Fibroblast of lung (primary cell): ENCODE results near the gene KCNG3. TPM values are rescaled to one million over a fixed set of nuclear protein-coding genes. Genes with fewer than 3 reads are reported as not detected.

Source experiments
- DNase-seq, 2 donors: peaks; one replicate each; pipeline versions ENCODE4 v3.0.0 to v3.0.0-alpha.2; 2010; ENCODE audit warnings: low read depth in 2 of 2
- H2AFZ ChIP-seq: 2 replicates; pipeline ENCODE4 v1.5.1; 2012; ENCODE audit warnings: low read length, control low read depth, inconsistent platforms
- H3K27ac ChIP-seq: 2 replicates; pipeline ENCODE4 v1.5.1; 2011; ENCODE audit warnings: low read length, control low read depth; ENCODE audit not compliant: insufficient read depth
- H3K27me3 ChIP-seq: 2 replicates; pipeline ENCODE4 v1.5.1; 2011; ENCODE audit warnings: mild to moderate bottlenecking, low read length; ENCODE audit not compliant: control insufficient read depth, insufficient read depth
- H3K36me3 ChIP-seq: 2 replicates; pipeline ENCODE4 v1.5.1; 2011; ENCODE audit warnings: low read length; ENCODE audit not compliant: control insufficient read depth, insufficient read depth
- H3K4me1 ChIP-seq: 2 replicates; pipeline ENCODE4 v1.5.1; 2011; ENCODE audit warnings: low read length; ENCODE audit not compliant: control insufficient read depth, insufficient read depth; ENCODE audit errors: extremely low read depth
- H3K4me2 ChIP-seq: 2 replicates; pipeline ENCODE4 v1.5.1; 2011; ENCODE audit warnings: low read length, control low read depth; ENCODE audit not compliant: insufficient read depth; ENCODE audit errors: extremely low read depth
- H3K4me3 ChIP-seq, 4 experiments: fragments of 200-600 bp in 1 of 4; sonication (generic) in 1 of 4; replicated peaks in 1 of 4; 2 replicates each; pipeline ENCODE4 v1.5.1; 2011 to 2016; ENCODE audit warnings: low read length in 4 of 4, low read depth in 3 of 4, mild to moderate bottlenecking in 3 of 4, control low read depth in 2 of 4, inconsistent platforms in 1 of 4, mixed read lengths in 1 of 4; ENCODE audit not compliant: insufficient read depth in 1 of 4; ENCODE audit errors: control extremely low read depth in 1 of 4
- H3K79me2 ChIP-seq: 2 replicates; pipeline ENCODE4 v1.5.1; 2012; ENCODE audit warnings: mild to moderate bottlenecking, low read length, inconsistent platforms; ENCODE audit not compliant: control insufficient read depth, insufficient read depth
- H3K9ac ChIP-seq: 2 replicates; pipeline ENCODE4 v1.5.1; 2011; ENCODE audit warnings: mild to moderate bottlenecking, low read length, control low read depth; ENCODE audit not compliant: insufficient read depth
- H3K9me3 ChIP-seq: 2 replicates; pipeline ENCODE4 v1.5.1; 2012; ENCODE audit warnings: low read depth, low read length; ENCODE audit not compliant: control insufficient read depth, insufficient read depth
- H4K20me1 ChIP-seq: 2 replicates; pipeline ENCODE4 v1.5.1; 2011; ENCODE audit warnings: low read length; ENCODE audit not compliant: control insufficient read depth, insufficient read depth; ENCODE audit errors: extremely low read depth
- EZH2 ChIP-seq: IDR thresholded peaks from 2 replicates; pipeline ENCODE4 v1.5.1; 2012; ENCODE audit warnings: low read length, control low read depth, mild to moderate bottlenecking; ENCODE audit errors: missing control alignments
- polyA plus RNA-seq, 2 donors: library from polyadenylated mRNA; depleted of rRNA in 1 of 2; stranded (reverse) in 1 of 2; unstranded in 1 of 2; fragments of >200 nt; gene quantifications; 2 replicates each; pipeline ENCODE4 v1.2.1, GENCODE V29; 2011 to 2012; ENCODE audit warnings: missing spikeins in 1 of 2
- total RNA-seq: library from RNA; depleted of rRNA; stranded (reverse); fragments of >200 nt; gene quantifications from 2 replicates; pipeline ENCODE4 v1.2.1, GENCODE V29; 2014
- TF ChIP-seq, protein P1 (sequence below), 2 donors: IDR thresholded peaks in 1 of 2; conservative IDR thresholded peaks in 1 of 2; 1 replicate in 1 of 2; 2 replicates in 1 of 2; pipeline ENCODE4 v1.5.1; 2011 to 2012; ENCODE audit warnings: low read length in 2 of 2, control low read depth in 1 of 2, inconsistent platforms in 1 of 2, low read depth in 1 of 2, mild to moderate bottlenecking in 1 of 2

Gene KCNG3
- total and polyA plus RNA-seq, 2 donors (not counting 1 experiment from before 2014, with no cell fraction given), result 0.01 TPM; not detected in 1

GRCh38 chr2:42519624-42520023 is 25.8 kb upstream of the KCNG3 start:
- no peaks in the 10 kb centered on the region for H3K79me2 ChIP-seq

DNA sequence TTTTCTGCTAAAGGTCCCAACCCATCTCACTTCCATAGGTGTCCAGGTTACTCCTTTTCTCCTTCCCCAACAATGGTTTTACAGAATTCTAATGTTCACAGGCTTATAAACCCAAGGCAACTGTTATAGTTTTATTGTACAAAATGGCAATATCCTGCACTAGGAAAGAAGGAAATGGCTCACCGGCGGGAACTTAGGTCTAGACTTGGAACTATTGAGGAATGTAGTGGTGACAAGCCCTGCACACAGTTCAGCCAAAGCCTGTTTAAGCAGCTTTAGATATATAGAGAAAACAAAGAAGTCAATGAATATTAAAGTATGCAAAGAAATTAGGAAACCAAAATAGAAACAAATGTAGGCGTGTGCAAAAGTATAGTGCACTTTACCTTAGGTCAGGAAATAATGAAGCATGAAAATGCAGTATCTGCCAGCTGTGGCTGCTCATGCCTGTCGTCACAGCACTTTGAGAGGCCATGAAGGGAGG is 22.7 kb upstream of the KCNG3 start:
- H2AFZ ChIP-seq, result no peak overlapping the region
- no peaks in the 10 kb centered on the region for H3K36me3 ChIP-seq
- no peak overlapping the region for H3K4me2 ChIP-seq
- no peaks in the 10 kb centered on the region for H3K4me1 ChIP-seq
- no peak for DNase-seq
- no peak overlapping the region for H3K9ac ChIP-seq
- no peak overlapping the region for H3K4me3 ChIP-seq
- H3K79me2 ChIP-seq, result no peaks in the 10 kb centered on the region
- no peaks in the 10 kb centered on the region for H3K27me3 ChIP-seq
- H3K9me3 ChIP-seq, result no peaks in the 10 kb centered on the region
- no peak overlapping the region for H3K27ac ChIP-seq
- H4K20me1 ChIP-seq, result no peaks in the 10 kb centered on the region
- TF ChIP-seq, protein P1, sequence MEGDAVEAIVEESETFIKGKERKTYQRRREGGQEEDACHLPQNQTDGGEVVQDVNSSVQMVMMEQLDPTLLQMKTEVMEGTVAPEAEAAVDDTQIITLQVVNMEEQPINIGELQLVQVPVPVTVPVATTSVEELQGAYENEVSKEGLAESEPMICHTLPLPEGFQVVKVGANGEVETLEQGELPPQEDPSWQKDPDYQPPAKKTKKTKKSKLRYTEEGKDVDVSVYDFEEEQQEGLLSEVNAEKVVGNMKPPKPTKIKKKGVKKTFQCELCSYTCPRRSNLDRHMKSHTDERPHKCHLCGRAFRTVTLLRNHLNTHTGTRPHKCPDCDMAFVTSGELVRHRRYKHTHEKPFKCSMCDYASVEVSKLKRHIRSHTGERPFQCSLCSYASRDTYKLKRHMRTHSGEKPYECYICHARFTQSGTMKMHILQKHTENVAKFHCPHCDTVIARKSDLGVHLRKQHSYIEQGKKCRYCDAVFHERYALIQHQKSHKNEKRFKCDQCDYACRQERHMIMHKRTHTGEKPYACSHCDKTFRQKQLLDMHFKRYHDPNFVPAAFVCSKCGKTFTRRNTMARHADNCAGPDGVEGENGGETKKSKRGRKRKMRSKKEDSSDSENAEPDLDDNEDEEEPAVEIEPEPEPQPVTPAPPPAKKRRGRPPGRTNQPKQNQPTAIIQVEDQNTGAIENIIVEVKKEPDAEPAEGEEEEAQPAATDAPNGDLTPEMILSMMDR (conservative IDR thresholded peaks at IDR 0.05 in 1 of 2, IDR thresholded peaks at IDR 0.05 in 1 of 2; ENCODE audit: low read depth in 1 of 2, low read length in 2 of 2), result no peak
- TF ChIP-seq EZH2, result no peak

More at GRCh38 chr2:42519624-42520023, 25.8 kb upstream of the KCNG3 start:
- Histone ChIP-seq H3K36me3 (no peaks in the 10 kb centered on the region), H4K20me1 (no peaks in the 10 kb centered on the region), H2AFZ (no peak overlapping the region), H3K4me3 (no peak overlapping the region), H3K4me1 (no peaks in the 10 kb centered on the region), H3K27me3 (no peaks in the 10 kb centered on the region), H3K9ac (no peak overlapping the region), H3K27ac (no peak overlapping the region), H3K4me2 (no peak overlapping the region), H3K9me3 (no peaks in the 10 kb centered on the region)
- TF ChIP-seq, protein P1 (conservative IDR thresholded peaks at IDR 0.05 in 1 of 2, IDR thresholded peaks at IDR 0.05 in 1 of 2; ENCODE audit: low read depth in 1 of 2, low read length in 2 of 2), result no peak
- no peak for TF ChIP-seq EZH2
- DNase-seq, result no peak

DNA sequence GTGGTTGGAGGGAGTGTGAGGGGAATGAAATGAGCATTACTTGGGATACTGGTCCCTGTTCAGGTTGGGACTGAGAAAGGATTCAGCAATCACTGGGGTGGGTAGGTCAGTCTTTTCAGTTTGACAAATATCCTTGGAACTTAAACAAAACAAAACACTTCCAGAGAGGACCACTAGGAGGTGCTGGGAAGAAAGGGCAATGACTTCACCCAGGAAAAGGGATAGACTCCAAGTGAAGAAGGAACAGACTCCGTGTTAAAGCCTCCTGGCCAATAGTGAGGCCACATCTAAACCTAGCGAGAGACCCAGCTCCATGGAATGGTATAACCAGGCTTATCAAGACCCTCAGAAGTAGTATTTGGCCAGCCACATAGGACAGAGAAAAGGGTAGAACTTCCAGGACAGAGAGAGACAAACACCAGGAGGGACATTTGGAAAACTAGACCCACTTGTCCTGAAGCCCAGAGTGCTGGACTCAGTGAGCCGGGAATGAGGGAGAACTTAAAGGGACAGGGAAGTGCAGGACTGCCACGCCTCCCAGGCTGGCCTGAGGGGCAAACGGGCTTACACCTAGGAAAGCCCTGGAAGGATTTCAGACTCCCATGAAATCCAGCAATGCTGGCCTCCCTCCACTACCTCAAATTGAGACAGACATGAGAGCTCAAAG is 19.6 kb upstream of the KCNG3 start:
- H4K20me1 ChIP-seq, result no peaks in the 10 kb centered on the region
- H2AFZ ChIP-seq, result no peak overlapping the region
- DNase-seq, result peak; percentile 38 to 68
- no peaks in the 10 kb centered on the region for H3K9me3 ChIP-seq
- no peaks in the 10 kb centered on the region for H3K4me1 ChIP-seq
- TF ChIP-seq EZH2, result no peak
- TF ChIP-seq, protein P1 (conservative IDR thresholded peaks at IDR 0.05 in 1 of 2, IDR thresholded peaks at IDR 0.05 in 1 of 2; ENCODE audit: low read depth in 1 of 2, low read length in 2 of 2), result peak; percentile 83 to 88
- no peaks in the 10 kb centered on the region for H3K79me2 ChIP-seq
- H3K9ac ChIP-seq, result no peak overlapping the region
- H3K4me2 ChIP-seq, result no peak overlapping the region
- no peak overlapping the region for H3K27ac ChIP-seq
- no peaks in the 10 kb centered on the region for H3K27me3 ChIP-seq
- no peak overlapping the region for H3K4me3 ChIP-seq
- H3K36me3 ChIP-seq, result no peaks in the 10 kb centered on the region
